NCI-H146 (cell line): ENCODE measurements around the gene ARHGEF25.
"Not testable (repeated sequence)": the region's sequence is repeated elsewhere in the genome, so short reads cannot be mapped to it uniquely, and the experiment has no call there.

Experiments used
- DNase-seq: peaks from one replicate; lab custom pipeline; 2025; lab: John Stamatoyannopoulos, UW

The ARHGEF25 gene

DNA sequence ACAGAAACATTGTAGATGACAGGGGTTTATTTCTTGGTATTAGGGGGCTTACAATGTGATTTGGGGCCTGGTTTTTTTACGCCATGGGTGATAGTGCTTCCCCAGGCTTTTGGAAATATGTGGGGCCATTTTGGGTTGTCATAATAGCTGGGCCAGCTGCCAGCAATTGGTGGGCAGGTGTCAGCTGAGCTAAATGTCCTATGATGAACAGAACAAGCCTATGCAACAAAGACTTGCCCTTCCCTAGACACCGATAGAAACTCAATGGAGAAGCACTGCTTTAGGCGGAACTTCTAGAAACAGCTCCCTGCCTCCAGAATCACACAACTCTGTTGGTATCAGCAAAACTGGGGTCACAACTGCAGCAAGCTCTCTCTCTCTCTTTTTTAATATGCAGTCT lies 26.9 kb downstream of the ARHGEF25 start:
- no peak for DNase-seq

DNA sequence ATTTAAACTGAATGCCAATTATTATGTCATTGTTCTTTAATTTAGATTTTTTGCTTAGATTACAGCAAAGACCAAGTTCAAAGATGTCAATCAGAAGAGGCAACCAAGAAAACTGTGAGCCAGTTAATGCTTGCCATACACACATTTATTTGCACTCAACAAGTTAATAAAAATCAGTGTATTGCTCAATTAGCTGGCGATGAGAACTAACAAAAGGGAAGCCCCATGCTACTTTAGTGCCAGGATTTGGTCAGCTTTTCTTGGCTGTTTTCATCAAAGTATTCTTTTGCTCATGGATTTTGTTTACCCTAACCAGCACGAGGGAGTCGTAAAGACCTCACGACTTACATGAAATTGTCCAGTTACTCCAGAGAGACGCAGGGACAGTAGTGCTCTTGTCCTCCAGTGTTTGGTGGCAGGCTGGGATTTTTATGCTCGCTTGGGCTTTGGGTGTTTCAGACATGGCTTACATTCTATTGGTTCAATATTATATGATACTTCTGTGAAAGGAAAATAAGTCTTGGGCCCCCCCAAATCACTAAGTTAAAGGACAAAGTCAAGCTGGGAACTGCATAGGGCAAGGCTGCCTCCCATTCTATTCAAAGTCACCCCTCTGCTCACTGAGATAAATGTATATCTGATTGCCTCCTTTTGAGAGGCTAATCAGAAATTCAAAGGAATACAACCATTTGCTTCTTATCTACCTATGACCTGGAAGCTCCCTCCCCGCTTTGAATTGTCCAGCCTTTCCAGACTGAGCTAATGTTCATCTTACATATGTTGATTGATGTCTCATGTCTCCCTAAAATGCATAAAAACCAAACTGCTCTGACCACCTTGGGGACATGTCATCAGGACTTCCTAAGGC lies 29.2 kb downstream of the ARHGEF25 start:
- DNase-seq = no peak

DNA sequence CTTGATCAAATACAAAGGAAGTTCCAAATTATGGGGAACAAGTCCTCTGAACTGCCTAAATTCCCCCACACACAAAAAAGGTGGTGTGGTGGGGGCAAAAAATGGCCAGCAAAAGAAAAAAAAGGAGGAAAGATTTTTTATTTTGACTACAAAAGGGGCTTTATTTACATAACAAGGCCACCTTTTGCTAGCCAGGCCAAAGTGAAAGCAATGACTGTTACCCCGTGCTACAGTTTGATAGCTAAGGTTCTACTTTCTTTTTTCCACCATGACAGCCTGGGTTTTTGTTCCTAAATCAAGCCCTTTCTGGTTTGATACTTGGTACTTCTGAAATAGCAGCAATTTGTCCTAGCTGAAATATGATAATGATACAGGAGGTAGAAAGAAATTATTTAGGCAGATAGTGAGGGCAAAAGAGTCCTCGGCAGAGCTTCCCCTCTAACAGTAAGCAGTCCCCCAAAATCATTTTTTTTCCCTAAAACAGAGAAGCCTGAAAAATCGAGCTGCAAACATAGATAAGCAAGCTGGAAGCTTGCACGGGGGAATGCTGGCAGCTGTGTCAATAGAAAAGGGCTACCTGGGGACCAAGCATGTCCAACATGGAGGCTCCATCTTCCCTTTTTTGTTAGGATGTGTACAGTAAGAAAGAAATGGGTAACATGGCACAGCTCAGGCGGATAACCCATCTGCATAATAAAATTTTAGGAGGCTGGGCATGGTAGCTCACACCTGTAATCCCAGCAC lies 30.6 kb downstream of the ARHGEF25 start:
- DNase-seq = peak; percentile 62

DNA sequence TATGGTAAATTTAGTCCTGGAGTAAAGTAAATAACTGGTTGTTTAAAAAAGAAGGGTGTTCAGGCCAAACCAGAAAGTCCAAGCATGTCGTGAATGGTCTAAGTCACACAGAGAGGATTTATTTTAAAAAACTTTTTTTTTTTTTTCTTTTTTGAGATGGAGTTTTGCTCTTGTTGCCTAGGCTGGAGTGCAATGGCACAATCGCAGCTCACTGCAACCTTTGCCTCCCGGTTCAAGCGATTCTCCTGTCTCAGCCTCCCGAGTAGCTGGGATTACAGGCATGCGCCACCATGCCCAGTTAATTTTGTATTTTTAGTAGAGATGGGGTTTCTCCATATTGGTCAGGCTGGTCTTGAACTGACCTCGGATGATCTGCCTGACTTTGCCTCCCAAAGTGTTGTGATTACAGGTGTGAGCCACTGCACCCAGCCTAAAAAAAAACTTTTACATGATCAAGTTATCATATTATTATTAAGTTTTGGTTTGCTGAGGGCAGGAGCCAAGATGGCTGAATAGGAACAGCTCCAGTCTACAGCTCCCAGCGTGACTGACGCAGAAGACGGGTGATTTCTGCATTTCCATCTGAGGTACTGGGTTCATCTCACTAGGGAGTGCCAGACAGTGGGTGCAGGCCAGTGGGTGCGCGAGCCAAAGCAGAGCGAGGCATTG lies 34.9 kb downstream of the ARHGEF25 start:
- DNase-seq = peak; percentile 7

DNA sequence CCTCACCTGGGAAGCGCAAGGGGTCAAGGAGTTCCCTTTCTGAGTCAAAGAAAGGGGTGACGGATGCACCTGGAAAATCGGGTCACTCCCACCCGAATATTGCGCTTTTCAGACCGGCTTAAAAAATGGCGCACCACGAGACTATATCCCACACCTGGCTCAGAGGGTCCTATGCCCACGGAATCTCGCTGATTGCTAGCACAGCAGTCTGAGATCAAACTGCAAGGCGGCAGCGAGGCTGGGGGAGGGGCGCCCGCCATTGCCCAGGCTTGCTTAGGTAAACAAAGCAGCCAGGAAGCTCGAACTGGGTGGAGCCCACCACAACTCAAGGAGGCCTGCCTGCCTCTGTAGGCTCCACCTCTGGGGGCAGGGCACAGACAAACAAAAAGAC lies 35.4 kb downstream of the ARHGEF25 start:
- DNase-seq = not testable (repeated sequence)

DNA sequence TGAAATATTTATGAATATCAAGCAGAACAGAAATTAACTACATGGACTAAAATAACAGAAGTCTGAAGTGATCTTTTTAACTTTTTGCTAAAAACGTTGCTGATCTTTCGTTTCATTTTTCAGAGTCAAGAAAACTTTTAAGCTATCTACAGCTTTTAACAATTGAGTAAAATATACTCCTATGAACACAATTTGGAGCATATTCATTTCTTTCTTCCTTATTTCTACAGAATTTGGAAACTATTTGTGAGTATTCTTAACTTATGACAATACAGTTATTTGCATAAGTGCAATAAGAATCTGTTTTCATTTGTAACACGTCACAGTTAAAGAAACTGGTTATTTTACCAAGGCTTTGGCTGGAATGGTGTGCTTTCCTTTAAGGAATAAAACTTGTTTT lies 42.8 kb downstream of the ARHGEF25 start:
- DNase-seq = no peak

DNA sequence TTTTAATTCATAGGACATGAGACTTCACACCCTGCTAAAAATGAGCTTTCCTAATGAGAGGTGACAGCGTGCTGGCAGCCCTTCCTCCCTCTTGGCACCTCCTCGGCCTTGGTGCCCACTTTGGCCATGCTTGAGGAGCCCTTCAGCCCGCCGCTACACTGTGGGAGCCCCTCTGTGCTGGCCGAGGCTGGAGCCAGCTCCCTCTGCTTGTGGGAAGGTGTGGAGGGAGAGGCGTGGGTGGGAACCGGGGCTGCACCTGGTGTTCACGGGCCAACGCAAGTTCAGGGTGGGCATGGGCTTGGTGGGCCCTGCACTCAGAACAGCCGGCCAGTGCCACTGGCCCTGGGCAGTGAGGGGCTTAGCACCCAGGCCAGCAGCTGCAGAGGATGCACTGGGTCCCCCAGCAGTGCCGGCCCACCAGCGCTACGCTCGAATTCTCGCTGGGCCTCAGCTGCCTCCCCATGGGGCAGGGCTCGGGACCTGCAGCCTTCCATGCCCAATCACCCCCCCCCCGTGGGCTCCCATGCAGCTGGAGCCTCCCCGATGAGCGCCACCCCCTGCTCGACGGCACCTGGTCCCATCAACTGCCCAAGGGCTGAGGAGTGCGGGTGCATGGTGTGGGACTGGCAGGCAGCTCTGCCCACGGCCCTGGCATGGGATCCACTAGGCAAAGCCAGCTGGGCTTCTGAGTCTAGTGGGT lies 44.5 kb downstream of the ARHGEF25 start:
- no peak for DNase-seq

DNA sequence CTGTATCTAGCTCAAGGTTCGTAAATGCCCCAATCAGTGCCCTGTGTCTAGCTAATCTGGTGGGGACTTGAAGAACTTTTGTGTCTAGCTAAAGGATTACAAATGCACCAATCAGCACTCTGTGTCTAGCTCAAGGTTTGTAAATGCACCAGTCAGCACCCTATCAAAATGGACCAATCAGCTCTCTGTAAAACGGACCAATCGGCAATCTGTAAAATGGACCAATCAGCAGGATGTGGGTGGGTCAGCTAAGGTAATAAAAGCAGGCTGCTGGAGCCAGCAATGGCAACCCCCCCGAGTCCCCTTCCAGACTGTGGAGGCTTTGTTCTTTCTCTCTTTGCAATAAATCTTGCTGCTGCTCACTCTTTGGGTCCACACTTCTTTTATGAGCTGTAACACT lies 45.2 kb downstream of the ARHGEF25 start:
- not testable (repeated sequence) for DNase-seq

DNA sequence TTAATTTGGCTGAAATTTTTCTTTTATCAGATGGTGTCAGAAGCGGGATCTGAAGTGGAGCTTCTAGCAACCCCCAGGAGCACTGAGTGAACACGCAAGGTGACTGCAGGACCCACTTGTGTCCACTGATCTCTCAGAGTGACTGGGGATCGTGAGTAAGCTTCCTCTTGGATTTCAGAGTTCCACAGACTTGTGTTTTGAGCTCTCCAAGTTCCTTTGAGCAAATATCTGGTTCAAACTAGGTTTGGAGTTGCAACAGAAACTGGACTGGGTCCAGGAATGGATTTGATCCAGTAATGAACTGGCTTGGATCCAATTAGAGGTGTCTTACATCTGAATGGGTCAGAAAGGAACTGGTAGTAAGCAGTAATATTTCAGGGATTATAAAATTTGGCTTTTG lies 46.5 kb downstream of the ARHGEF25 start:
- DNase-seq = no peak

DNA sequence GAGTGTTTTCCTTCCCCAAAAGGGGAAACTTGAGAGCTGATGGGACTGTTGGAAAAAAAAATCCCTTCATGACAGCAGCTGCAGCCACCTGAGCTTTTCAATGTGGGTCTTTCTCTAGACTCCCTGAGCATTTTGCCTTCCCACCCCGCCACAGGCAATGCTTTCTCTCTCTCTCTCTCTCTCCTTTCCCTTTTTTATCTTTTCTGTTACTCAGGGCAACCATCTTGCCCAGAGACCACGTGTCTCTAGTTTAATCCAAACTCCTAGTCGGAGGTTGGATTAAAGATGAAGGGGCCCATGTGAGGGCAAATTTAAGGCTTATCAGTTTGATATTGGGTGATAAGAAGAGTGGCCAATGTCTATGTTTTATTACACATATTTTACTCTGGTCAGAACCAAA lies 47.7 kb downstream of the ARHGEF25 start:
- no peak for DNase-seq

DNA sequence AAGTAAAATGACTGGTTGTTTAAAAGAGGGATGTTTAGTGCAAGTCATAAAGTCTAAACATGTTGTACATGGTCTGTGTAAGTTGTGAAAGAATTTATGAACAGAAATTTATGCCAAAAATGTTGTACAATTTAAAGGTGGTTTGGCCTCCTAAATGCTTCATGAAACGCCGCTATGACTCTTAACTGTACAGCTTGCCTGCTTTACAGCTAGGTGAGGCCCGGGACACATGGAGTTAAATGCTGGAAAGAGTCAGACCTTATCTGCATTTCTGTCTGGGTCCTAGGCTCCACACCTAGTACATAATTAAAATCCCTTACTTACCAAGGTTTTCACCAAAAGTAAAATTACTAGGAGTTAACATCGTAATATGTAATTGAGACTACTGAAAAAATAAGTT lies 50.1 kb downstream of the ARHGEF25 start:
- DNase-seq = no peak

DNA sequence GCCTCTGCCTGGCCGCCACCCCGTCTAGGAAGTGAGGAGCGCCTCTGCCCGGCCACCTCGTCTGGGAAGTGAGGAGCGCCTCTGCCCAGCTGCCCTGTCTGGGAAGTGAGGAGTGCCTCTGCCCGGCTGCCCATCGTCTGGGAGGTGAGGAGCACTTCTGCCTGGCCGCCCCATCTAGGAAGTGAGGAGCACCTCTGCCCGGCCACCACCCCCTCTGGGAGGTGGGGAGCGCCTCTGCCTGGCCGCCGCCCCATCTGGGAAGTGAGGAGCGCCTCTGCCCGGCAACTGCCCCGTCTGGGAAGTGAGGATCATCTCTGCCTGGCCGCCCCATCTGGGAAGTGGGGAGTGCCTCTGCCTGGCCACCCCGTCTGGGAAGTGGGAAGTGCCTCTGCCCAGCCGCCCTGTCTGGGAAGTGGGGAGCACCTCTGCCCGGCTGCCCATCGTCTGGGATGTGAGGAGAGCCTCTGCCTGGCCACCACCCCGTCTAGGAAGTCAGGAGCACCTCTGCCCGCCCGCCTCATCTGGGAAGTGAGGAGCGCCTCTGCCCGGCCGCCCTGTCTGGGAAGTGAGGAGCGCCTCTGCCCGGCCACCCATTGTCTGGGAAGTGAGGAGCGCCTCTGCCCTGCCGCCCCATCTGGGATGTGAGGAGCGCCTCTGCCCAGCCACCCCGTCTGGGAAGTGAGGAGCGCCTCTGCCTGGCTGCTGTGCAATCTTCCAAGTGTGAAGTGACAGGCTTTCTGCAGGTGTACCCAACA lies 54.0 kb downstream of the ARHGEF25 start:
- DNase-seq = not testable (repeated sequence)
